Astrocyte (in vitro differentiated cells and primary cell): ENCODE results near the gene TRAF7. TPM values are rescaled to one million over a fixed set of nuclear protein-coding genes. Genes with fewer than 3 reads are reported as not detected.

Source experiments
- DNase-seq: peaks from one replicate; pipeline ENCODE4 v3.0.0-alpha.2; 2010; ENCODE audit warnings: low read depth
- FAIRE-seq: peaks from 2 replicates; lab custom pipeline; 2011; peaks lifted over from hg19 to GRCh38; lab: Jason Lieb, UNC
- H2AFZ ChIP-seq: 2 replicates; pipeline ENCODE4 v1.6.0; 2012; ENCODE audit warnings: low read depth, low read length, inconsistent platforms
- H3K27ac ChIP-seq: 2 replicates; pipeline ENCODE4 v1.5.1; 2011; ENCODE audit warnings: low read depth, low read length, inconsistent platforms
- H3K27me3 ChIP-seq: 2 replicates; pipeline ENCODE4 v1.6.0; 2011; ENCODE audit warnings: low read length, inconsistent platforms; ENCODE audit not compliant: insufficient read depth
- H3K36me3 ChIP-seq: 2 replicates; pipeline ENCODE4 v1.5.1; 2011; ENCODE audit warnings: low read length, inconsistent platforms; ENCODE audit not compliant: insufficient read depth
- H3K4me1 ChIP-seq: 2 replicates; pipeline ENCODE4 v1.5.1; 2011; ENCODE audit warnings: low read length, inconsistent platforms; ENCODE audit not compliant: insufficient read depth
- H3K4me2 ChIP-seq: 2 replicates; pipeline ENCODE4 v1.6.0; 2012; ENCODE audit warnings: low read length, inconsistent platforms
- H3K4me3 ChIP-seq: 2 replicates; pipeline ENCODE4 v1.5.1; 2011; ENCODE audit warnings: low read depth, mild to moderate bottlenecking, low read length, inconsistent platforms; ENCODE audit not compliant: insufficient read depth
- H3K79me2 ChIP-seq: 2 replicates; pipeline ENCODE4 v1.6.0; 2012; ENCODE audit warnings: mild to moderate bottlenecking, low read length, inconsistent platforms; ENCODE audit not compliant: insufficient read depth
- H3K9ac ChIP-seq: 2 replicates; pipeline ENCODE4 v1.6.0; 2012; ENCODE audit warnings: mild to moderate bottlenecking, low read length, inconsistent platforms
- H3K9me3 ChIP-seq: 2 replicates; pipeline ENCODE4 v1.5.1; 2012; ENCODE audit warnings: low read depth, mild to moderate bottlenecking, low read length, inconsistent platforms; ENCODE audit not compliant: insufficient read depth
- H4K20me1 ChIP-seq: 2 replicates; pipeline ENCODE4 v1.6.0; 2012; ENCODE audit warnings: low read length, inconsistent platforms; ENCODE audit not compliant: insufficient read depth
- H3K27ac Mint-ChIP-seq: one replicate; pipeline ENCODE4 v1.8.0; 2021; ENCODE audit warnings: mild to moderate bottlenecking, mixed read lengths; ENCODE audit not compliant: unreplicated experiment
- H3K27me3 Mint-ChIP-seq: one replicate; pipeline ENCODE4 v1.8.0; 2021; ENCODE audit warnings: low read depth, mixed read lengths; ENCODE audit not compliant: unreplicated experiment
- H3K36me3 Mint-ChIP-seq: one replicate; pipeline ENCODE4 v1.8.0; 2021; ENCODE audit warnings: low read depth, mixed read lengths; ENCODE audit not compliant: unreplicated experiment
- H3K4me1 Mint-ChIP-seq: one replicate; pipeline ENCODE4 v1.8.0; 2021; ENCODE audit warnings: low read depth, mixed read lengths; ENCODE audit not compliant: unreplicated experiment
- H3K4me3 Mint-ChIP-seq: one replicate; pipeline ENCODE4 v1.8.0; 2021; ENCODE audit warnings: mild to moderate bottlenecking, moderate library complexity, mixed read lengths; ENCODE audit not compliant: unreplicated experiment
- H3K9me3 Mint-ChIP-seq: one replicate; pipeline ENCODE4 v1.8.0; 2021; ENCODE audit warnings: mild to moderate bottlenecking, mixed read lengths; ENCODE audit not compliant: unreplicated experiment
- CTCF ChIP-seq: IDR thresholded peaks from 2 replicates; pipeline ENCODE4 v1.5.1; 2011; ENCODE audit warnings: low read depth, mild to moderate bottlenecking, inconsistent platforms, low read length, moderate library complexity; ENCODE audit not compliant: insufficient read depth
- EZH2 ChIP-seq: IDR thresholded peaks from 2 replicates; pipeline ENCODE4 v1.6.1; 2012; ENCODE audit warnings: mild to moderate bottlenecking, low read length, inconsistent platforms; ENCODE audit not compliant: insufficient read depth
- total RNA-seq: library from RNA; stranded (reverse); gene quantifications from 2 replicates; pipeline ENCODE4 v1.2.1, GENCODE V29; 2021

TRAF7 gene
- total RNA-seq, 1 donor from 2014 or later = 92.1 TPM

DNA sequence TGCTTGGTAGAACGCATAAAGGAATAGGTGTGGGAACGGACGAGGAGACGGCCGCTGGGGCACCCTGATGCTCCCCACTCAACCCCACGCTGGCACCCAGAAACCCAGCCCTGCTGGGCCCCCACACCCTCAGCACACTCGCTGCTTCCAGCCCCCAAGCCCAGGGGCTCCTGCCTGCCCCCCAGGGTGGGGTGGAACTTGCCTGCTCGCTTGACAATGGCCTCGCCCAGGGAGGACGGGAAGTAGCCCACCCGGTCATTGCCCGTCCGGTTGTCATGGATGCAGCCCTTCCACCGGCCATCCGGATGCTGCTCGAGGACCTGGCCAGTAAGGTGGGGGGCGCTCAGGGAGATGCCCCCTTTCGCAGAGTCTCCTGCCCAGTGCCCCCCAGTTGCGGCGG lies 30.9 kb downstream of the TRAF7 start:
- no peaks in the 10 kb centered on the region for H3K27me3 ChIP-seq
- Mint-ChIP-seq H3K27me3 (peaks cover 3% of the 10 kb centered on the region), H3K4me1 (no peaks in the 10 kb centered on the region), H3K36me3 (peaks cover 2% of the 10 kb centered on the region), H3K9me3 (no peaks in the 10 kb centered on the region), H3K4me3 (no peak overlapping the region), H3K27ac (no peak overlapping the region)
- no peak overlapping the region for H3K4me2 ChIP-seq
- H3K79me2 ChIP-seq = no peaks in the 10 kb centered on the region
- no peak overlapping the region for H3K9ac ChIP-seq
- H3K27ac ChIP-seq = no peak overlapping the region
- no peak for TF ChIP-seq EZH2
- H3K9me3 ChIP-seq = no peaks in the 10 kb centered on the region
- no peaks in the 10 kb centered on the region for H4K20me1 ChIP-seq
- no peak overlapping the region for H2AFZ ChIP-seq
- FAIRE-seq = no peak
- H3K4me1 ChIP-seq = no peaks in the 10 kb centered on the region
- H3K4me3 ChIP-seq = no peak overlapping the region
- DNase-seq = no peak
- no peaks in the 10 kb centered on the region for H3K36me3 ChIP-seq

GRCh38 chr16:2187212-2187611 lies 31.6 kb downstream of the TRAF7 start:
- H3K4me3 Mint-ChIP-seq = no peak overlapping the region
- TF ChIP-seq EZH2 (no peak), CTCF (no peak)
- FAIRE-seq = no peak

GRCh38 chr16:2188395-2188794 lies 32.8 kb downstream of the TRAF7 start:
- no peak for DNase-seq
- no peak overlapping the region for H3K9ac ChIP-seq
- TF ChIP-seq EZH2 = no peak
- TF ChIP-seq CTCF = no peak
- no peaks in the 10 kb centered on the region for H3K79me2 ChIP-seq
- no peak overlapping the region for H2AFZ ChIP-seq
- no peaks in the 10 kb centered on the region for H3K27me3 ChIP-seq
- H3K27ac Mint-ChIP-seq = no peak overlapping the region
- H3K4me1 ChIP-seq = no peaks in the 10 kb centered on the region
- H4K20me1 ChIP-seq = no peaks in the 10 kb centered on the region
- no peaks in the 10 kb centered on the region for H3K4me1 Mint-ChIP-seq
- no peak overlapping the region for H3K4me3 Mint-ChIP-seq
- peaks cover 3% of the 10 kb centered on the region for H3K36me3 Mint-ChIP-seq
- H3K4me3 ChIP-seq = no peak overlapping the region
- no peaks in the 10 kb centered on the region for H3K9me3 Mint-ChIP-seq
- FAIRE-seq = no peak
- H3K9me3 ChIP-seq = no peaks in the 10 kb centered on the region
- H3K27ac ChIP-seq = no peak overlapping the region
- peaks cover 16% of the 10 kb centered on the region for H3K27me3 Mint-ChIP-seq
- no peak overlapping the region for H3K4me2 ChIP-seq
- no peaks in the 10 kb centered on the region for H3K36me3 ChIP-seq

More at GRCh38 chr16:2187212-2187611, 31.6 kb downstream of the TRAF7 start:
- H3K36me3 ChIP-seq = no peaks in the 10 kb centered on the region
- no peak for DNase-seq
- H2AFZ ChIP-seq = no peak overlapping the region
- H3K4me1 ChIP-seq = no peaks in the 10 kb centered on the region
- Mint-ChIP-seq H3K36me3 (peaks cover 1% of the 10 kb centered on the region), H3K27ac (no peak overlapping the region), H3K9me3 (no peaks in the 10 kb centered on the region), H3K27me3 (peaks cover 9% of the 10 kb centered on the region), H3K4me1 (no peaks in the 10 kb centered on the region)
- H3K27me3 ChIP-seq = no peaks in the 10 kb centered on the region
- H3K27ac ChIP-seq = no peak overlapping the region
- no peak overlapping the region for H3K4me3 ChIP-seq
- no peak overlapping the region for H3K9ac ChIP-seq
- no peaks in the 10 kb centered on the region for H3K79me2 ChIP-seq
- H3K4me2 ChIP-seq = no peak overlapping the region
- no peaks in the 10 kb centered on the region for H3K9me3 ChIP-seq
- H4K20me1 ChIP-seq = no peaks in the 10 kb centered on the region
